Activated CD4-positive, alpha-beta T cell treated with anti-CD3 and anti-CD28 coated beads for 48 hours (primary cell): Measurements from ENCODE around the gene CTNNA3.

ENCODE experiments used
- DNase-seq: peaks from one replicate; pipeline ENCODE4 v3.0.0-alpha.2; 2020

The CTNNA3 gene

GRCh38 chr10:66925896-66926715, 769.9 kb downstream of the CTNNA3 start, which contains the start of gene LRRTM3:
TSS of gene LRRTM3 (plus strand) at chr10:66926036.
- peak; percentile 40 for DNase-seq

DNA sequence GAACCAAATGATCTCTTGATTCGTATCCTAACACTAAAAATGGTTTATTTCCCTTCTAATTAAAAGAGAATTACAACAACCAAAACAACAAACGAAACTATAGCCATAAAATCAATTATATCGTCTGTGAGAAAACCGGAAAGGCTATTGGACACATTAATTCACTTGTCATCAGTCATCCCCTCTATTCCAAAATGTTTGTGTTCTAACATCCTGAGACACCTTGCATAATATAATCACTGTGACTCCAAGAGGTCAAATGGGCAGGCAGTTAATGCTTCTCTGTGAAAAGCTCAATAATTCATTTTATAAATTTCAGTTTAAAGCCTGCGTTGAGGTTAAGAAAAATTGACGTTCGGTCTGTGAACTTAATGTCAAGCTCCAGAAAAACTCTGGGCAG, 770.6 kb downstream of the CTNNA3 start:
- no peak for DNase-seq

GRCh38 chr10:66924674-66925345, 771.2 kb downstream of the CTNNA3 start:
- no peak for DNase-seq

DNA sequence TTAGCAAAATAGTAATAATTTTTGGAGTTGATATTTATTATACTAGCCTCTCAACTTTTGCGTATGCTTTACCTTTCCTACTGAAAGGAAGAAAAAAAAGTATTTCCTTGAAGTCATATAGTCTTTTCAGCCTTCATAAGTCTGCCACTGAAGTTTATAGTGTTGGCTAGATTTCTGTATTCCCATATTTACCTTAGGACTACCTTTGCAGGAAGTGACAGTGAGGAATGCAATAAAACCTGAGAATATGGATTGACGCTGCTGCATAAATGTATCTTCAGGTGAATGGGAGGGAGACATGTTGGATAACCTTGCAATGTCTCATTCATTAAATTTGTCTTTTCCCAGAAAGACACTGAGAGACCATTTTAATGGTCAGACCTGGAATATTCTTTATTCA, 776.7 kb downstream of the CTNNA3 start:
- no peak for DNase-seq

DNA sequence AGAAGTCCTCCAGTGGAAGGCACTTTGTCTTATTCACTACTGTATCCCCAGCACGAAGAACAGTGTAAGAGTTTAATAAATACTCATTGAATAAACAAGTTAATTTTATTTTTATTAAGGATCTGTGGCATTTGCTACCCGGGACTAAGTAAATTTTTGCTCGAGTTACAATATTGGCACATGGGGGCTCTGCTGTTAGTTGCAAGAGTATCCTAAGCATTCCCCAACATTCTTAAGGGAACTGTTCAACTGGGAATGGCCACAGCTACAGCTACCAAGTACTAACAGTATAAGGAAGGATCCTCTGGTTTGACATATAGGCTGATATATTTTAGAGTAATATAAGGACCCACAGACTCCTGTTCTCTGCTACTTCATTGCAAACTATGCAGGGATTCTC, 778.9 kb downstream of the CTNNA3 start:
- DNase-seq: no peak

GRCh38 chr10:66916030-66916429, 780.0 kb downstream of the CTNNA3 start:
- DNase-seq: no peak

- DNase-seq: no peak
Observed at GRCh38 chr10:66910671-66911070, 785.3 kb downstream of the CTNNA3 start.

- no peak for DNase-seq
Observed at GRCh38 chr10:66892871-66893270, 803.1 kb downstream of the CTNNA3 start.

DNA sequence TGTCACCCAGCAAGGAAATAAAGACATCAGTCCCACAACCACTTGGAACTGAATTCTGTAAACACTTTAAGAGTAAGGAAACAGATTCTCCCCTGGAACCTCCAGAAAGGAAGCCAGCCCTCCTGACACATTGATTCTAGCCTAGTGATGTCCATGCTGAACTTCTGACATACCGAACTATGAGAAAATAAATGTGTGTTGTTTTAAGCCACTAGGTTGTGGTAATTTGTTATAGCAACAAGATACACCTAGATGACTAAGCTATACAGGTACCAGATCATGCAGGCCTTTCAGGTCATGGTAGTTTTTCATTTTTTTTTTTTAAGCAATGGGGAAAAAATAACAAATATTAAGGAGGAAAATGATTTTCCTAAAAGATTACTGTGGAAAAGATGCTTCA, 807.8 kb downstream of the CTNNA3 start:
- no peak for DNase-seq

DNA sequence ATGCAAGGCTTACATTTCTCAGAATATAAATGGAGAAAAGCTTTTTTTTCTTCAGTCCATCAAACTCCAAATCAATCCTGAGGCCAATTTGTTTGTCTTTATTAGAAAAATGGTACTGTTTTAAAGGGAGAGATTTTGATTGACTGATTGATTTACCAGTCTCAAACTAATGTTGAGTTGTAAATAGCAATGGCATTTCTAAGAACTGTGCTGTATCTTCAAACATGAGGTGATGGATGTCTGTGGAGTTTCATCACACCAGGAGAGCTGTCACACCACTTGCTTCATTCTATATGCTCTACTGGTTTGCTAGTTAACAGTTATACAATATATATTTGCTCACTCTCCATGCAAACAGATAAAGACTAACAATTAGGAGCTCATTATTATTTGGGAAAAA, 809.1 kb downstream of the CTNNA3 start:
- no peak for DNase-seq

DNA sequence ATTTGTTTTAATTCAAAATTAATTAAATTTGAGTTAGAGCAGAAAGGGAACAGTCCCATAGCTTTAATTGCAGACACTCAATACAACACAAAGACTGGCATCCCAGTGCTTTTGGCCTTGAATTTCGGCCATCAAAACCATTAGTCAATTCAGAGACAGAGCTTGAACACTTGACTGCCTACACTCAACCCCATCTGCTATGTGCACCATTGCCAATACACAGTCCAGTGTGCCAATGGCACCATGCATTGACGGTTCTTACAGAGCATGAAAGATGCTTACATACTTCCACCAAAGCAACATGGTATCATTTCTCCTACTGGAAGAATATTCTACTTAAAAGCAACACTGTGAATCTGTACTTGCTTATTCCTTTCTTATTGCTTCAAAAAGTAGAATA, 813.7 kb downstream of the CTNNA3 start:
- DNase-seq: no peak

GRCh38 chr10:66881814-66882213, 814.2 kb downstream of the CTNNA3 start:
- DNase-seq: no peak

- no peak for DNase-seq
Observed at GRCh38 chr10:66880826-66881225, 815.2 kb downstream of the CTNNA3 start.

DNA sequence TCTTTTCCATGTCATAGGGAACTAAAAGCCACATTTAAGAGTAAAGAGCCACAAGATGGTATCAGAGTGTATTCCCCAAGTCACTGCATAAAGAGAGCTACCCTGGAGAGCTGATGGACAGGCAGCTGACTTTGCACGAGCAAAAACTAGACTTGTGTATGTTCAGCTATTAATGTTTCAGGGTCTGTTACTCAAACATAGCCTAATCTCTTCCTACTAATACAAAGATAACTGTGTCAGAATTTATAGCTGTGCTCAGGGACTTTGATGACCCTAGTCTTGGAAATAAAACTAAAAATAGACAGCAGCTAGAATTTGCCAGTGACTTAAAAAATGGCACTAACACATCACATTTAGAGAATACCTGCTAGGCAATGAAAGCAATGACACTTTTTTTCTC, 815.7 kb downstream of the CTNNA3 start:
- DNase-seq: no peak

DNA sequence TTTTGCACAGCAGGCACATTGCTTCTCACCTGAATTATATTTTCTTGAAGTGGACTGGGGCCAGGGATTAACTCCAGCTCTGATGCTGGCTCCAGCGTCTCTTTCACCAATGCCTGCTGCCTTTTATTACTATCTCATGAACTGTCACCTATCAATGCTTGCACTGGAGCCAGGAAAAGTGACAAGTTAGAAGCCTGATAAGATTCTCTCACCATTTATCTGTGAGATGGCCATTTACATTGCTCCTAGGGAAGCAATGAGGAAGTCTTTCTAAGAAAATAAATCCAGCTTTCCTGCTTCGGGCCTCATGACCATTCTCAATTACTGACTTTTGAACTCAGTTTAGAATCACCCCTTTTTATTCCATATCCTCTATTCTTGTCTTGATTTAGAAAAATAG, 818.6 kb downstream of the CTNNA3 start:
- no peak for DNase-seq

DNA sequence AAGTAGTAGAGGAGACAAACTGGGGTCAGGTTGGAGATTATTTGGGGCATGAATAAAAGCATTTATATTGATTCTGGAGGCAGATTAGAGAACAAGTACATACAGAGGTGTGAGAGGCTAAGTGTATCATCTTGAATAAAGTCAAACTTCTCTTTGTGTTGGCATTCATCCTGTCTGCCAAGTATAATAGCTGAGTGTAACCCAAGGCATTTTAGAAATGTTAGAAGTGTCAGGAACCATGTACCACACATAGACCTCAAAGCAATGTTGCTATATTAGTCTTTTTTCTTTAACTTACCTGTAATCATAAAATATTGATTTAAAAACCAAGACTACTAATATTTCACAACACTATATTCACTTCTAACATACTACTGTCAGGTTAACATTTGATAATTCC, 826.4 kb downstream of the CTNNA3 start:
- no peak for DNase-seq

- DNase-seq: no peak
Observed at GRCh38 chr10:66862687-66863258, 833.2 kb downstream of the CTNNA3 start.

DNA sequence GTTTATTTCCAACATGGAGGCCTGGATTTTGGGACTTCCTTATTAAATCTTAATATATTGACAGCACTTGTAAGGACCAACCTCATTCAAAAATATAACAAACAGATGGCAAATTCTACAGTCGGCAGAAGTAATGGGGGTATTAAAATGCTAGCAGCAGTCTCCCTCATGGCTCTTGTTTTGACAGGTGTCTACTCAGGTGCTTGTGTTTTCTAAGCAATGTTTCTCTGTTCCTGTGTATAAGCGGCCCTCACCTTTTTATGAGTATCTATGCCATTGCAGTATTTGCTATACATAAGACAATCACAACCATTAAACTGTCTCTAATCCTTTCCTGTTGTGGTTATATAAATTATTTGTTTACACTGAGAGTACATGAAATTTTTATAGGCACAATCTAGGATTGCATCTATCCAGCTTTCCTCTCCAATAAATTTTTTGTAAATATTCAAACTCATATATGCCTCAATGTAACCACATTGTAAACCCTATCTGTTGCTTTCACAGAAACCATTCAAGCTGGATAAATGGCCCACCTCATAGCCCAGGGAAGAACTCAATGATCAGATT, 835.5 kb downstream of the CTNNA3 start:
- DNase-seq: no peak

- DNase-seq: no peak
Observed at GRCh38 chr10:66852811-66853210, 843.2 kb downstream of the CTNNA3 start.

DNA sequence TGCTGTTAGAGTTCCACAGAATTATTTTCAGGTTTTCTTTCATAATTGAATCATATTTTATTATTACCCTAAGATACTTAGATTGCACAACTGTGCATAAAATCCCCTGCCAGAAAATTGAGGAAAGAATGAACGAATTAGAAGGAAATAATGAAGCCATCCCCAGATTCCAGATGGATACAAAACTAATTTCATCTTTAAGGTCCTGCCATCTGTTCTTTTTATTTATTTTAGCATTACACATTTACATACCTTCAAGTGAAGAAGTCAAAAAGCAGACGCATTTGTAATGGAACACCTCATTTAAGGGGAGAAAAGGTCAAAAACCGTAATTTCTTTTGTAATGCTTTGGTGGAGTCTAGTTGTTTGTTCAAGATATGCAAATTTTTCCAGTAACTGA, 847.1 kb downstream of the CTNNA3 start:
- no peak for DNase-seq

DNA sequence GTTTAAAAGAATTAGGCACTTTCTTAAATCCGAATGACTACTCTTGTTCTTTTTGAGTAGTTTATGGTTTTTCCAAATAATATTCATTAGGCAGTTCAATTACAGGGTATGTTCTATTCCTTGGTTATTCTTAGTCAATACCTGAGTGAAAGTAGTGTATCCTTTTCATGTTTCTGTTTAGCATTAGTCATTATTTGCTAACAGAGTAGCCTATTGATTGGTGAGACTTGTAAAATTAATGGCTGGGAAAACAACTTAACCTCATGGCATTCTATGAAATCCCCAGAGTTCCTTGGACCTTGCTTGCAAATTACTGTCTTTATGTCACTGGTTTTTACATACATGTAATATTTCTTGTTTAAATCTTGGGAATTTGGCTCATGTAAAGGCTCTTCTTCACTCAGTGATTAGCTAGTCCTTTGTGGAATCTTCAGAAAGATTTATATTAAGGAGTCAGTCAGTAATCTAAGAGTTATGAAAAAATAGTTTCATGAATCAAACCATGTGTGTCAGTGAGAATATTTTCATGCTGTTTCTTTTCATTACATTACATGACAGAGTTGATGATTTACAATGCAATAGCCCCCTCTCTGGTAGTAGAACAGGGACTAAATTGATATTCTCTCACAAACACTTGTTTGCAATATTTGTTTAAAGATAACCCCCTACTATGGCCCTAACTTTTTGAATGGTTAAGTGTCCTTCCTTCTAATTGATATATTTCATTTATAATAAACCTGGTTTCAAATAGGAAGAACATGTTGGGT, 851.6 kb downstream of the CTNNA3 start:
- no peak for DNase-seq

DNA sequence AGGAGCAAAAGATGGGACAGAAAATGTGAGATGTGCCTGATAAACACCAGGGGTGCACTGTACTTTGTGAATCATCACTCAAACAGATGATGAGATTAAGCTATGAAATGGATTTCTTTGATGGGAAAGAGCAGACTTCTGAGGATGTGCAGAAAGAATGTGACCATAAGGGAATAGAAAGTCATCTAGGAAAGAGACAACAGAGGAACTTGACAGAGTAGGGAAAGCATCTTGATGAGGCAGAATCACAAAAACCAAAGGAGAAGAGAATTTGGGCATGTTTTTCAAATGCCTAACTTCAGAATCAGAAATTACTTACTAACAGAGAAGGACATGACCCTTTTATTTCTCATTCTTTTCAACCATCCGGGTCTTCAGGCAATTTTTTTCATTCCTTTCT, 852.6 kb downstream of the CTNNA3 start:
- DNase-seq: no peak

- no peak for DNase-seq
Observed at GRCh38 chr10:66842867-66843266, 853.1 kb downstream of the CTNNA3 start.
